ENCODE results near the gene DCDC1.

Gene DCDC1

GRCh38 chr11:30826911-30827310 is 542.6 kb downstream of the DCDC1 start:
- TF ChIP-seq, protein P1, sequence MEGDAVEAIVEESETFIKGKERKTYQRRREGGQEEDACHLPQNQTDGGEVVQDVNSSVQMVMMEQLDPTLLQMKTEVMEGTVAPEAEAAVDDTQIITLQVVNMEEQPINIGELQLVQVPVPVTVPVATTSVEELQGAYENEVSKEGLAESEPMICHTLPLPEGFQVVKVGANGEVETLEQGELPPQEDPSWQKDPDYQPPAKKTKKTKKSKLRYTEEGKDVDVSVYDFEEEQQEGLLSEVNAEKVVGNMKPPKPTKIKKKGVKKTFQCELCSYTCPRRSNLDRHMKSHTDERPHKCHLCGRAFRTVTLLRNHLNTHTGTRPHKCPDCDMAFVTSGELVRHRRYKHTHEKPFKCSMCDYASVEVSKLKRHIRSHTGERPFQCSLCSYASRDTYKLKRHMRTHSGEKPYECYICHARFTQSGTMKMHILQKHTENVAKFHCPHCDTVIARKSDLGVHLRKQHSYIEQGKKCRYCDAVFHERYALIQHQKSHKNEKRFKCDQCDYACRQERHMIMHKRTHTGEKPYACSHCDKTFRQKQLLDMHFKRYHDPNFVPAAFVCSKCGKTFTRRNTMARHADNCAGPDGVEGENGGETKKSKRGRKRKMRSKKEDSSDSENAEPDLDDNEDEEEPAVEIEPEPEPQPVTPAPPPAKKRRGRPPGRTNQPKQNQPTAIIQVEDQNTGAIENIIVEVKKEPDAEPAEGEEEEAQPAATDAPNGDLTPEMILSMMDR (conservative IDR thresholded peaks at IDR 0.05; ENCODE audit: low read length), result no peak
- no peak overlapping the region for H3K4me3 ChIP-seq (ENCODE audit: low read length)
- no peak for DNase-seq (ENCODE audit: low read depth)

DNA sequence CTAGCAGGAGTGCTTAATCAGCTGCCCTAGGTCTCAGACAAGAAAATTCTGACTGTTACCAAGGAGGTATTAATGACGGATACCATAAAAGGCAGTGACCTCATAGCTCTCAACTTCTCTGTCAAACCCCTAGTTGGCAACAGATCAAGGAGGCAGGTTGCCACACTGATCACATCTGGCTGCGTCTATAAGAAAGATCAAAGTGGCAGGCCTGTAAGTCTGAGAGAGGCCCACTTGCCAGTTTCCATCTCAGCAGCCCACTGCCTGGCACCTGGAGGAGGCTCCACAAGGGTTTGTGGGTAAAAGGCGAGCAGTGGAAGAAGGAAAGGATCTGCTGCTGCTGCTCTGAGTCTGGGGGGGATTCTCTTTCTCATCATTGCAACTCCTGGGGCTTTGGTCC is 543.8 kb downstream of the DCDC1 start:
- H3K4me3 ChIP-seq (ENCODE audit: low read length), result no peak overlapping the region
- TF ChIP-seq, protein P1 (conservative IDR thresholded peaks at IDR 0.05; ENCODE audit: low read length), result no peak
- DNase-seq (ENCODE audit: low read depth), result no peak

- TF ChIP-seq, protein P1 (conservative IDR thresholded peaks at IDR 0.05; ENCODE audit: low read length), result no peak
- no peak overlapping the region for H3K4me3 ChIP-seq (ENCODE audit: low read length)
- no peak for DNase-seq (ENCODE audit: low read depth)
Measured at GRCh38 chr11:30823119-30823518, 546.4 kb downstream of the DCDC1 start.

- DNase-seq (ENCODE audit: low read depth), result no peak
- TF ChIP-seq, protein P1 (conservative IDR thresholded peaks at IDR 0.05; ENCODE audit: low read length), result no peak
- no peak overlapping the region for H3K4me3 ChIP-seq (ENCODE audit: low read length)
Measured at GRCh38 chr11:30821438-30821965, 548.0 kb downstream of the DCDC1 start.

- no peak for DNase-seq (ENCODE audit: low read depth)
- no peak overlapping the region for H3K4me3 ChIP-seq (ENCODE audit: low read length)
- TF ChIP-seq, protein P1 (conservative IDR thresholded peaks at IDR 0.05; ENCODE audit: low read length), result no peak
Measured at GRCh38 chr11:30818721-30819120, 550.8 kb downstream of the DCDC1 start.

DNA sequence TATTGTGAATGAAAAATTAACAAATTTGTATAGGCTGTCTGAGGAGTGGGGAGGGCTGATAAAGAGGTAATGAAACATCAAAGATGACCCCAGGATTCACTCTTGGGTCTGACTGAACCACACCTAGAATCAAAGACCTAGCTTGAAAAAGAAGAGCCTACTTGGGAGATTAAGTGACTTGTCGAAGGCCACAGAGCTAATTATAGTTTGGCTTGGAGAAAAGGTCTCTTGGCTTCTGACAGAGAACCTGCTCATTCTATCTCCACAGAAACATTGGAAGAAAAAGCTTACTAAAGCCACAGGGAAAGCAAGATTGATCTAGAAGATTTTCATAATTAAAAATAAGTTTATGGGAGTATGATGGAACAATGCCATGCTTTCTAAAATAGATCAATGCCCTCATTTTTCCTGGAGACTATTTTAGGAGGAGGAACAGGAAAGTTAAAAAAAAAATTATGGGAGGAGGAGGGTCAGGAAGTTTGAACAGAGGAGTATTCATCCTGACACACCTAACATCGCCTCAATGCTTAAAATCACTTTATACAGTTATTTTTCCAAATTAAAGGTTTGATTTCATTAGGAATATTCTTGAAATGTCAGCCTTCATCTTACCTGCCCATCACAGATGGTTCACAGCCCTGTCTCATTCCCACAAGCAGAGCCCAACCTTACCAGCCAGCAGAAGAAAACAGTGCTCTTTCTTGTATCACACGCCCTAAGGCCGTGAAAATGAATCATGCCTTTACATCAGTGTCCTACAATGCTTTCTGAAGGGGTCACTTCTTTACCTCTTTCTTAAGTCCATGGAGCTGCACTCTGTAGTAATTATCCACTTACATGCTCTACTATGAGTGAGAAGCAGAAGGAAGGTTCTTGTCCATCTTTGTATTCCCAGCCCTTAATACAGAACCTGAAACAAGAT is 552.3 kb downstream of the DCDC1 start:
- no peak overlapping the region for H3K4me3 ChIP-seq (ENCODE audit: low read length)
- TF ChIP-seq, protein P1 (conservative IDR thresholded peaks at IDR 0.05; ENCODE audit: low read length), result no peak
- no peak for DNase-seq (ENCODE audit: low read depth)

DNA sequence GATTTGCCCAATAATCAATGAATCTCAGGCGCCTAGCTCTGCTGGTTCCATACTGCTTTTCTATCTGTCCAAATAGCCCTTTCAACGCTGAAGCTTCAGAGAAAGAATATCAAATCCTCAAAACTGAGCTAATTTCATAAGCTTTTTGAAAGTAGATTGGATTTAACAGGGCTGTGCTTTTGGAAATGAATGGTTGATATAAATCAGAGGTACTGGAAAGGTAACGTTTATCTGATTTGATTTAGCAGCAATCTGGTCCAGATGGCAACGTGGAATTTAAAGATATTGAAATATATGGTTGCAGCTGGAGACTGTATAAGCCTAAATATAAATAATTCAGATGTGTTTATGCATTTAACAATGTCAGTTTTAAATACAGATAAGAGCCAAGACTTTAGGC is 553.9 kb downstream of the DCDC1 start:
- no peak overlapping the region for H3K4me3 ChIP-seq (ENCODE audit: low read length)
- DNase-seq (ENCODE audit: low read depth), result no peak
- TF ChIP-seq, protein P1 (conservative IDR thresholded peaks at IDR 0.05; ENCODE audit: low read length), result no peak
